H1 (cell line): ENCODE results near the gene BCL2L13. TPM values are rescaled to one million over a fixed set of nuclear protein-coding genes. Genes with fewer than 3 reads are reported as not detected.

Experiments used
- CREB1 ChIP-seq: IDR thresholded peaks from 2 replicates; pipeline ENCODE4 v1.6.1; 2012; ENCODE audit warnings: inconsistent platforms
- polyA plus RNA-seq, 7 experiments: library from polyadenylated mRNA; depleted of rRNA in 3 of 7; stranded (reverse) in 5 of 7; unstranded in 2 of 7; fragments of >200 nt in 5 of 7; fragments of 200-250 nt in 2 of 7; gene quantifications; 1 replicate in 5 of 7; 2 replicates in 1 of 7; 4 replicates in 1 of 7; pipeline versions ENCODE4 v1.2.1 to v1.2.3, GENCODE V29; 2011 to 2013; ENCODE audit warnings: missing spikeins in 2 of 7, mixed read lengths in 2 of 7
- total RNA-seq: library from RNA; stranded (reverse); fragmentation: NEBNext Ultra II Directional; extraction: Animal tissue kit (Norgen Biotek cat#: 25700); gene quantifications from 2 replicates; pipeline ENCODE4 v1.2.1, GENCODE V29; 2021

The BCL2L13 gene
- total and polyA plus RNA-seq, 2 of the 8 experiments (the other 6 are each of a cell fraction or from before 2014, with no cell fraction given), result 20.7 to 35.0 TPM

DNA sequence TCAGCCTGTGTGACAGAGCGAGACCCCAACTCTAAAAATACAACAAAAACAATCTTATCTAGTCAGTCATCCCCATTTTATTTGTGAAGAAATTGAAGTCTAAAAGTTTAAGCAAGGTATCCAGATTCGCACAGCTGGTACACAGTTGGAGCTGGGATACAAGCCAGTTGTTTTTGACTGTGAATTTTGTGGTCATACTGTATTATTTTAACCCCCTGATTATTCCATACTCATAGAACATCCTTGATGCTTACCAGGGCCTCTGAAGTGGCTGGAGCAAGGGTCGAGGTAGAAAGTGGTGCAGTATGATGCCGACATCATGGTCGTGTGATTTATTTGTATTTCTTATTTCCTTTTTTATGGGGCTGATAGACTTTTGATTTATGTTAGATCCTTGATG lies 85.7 kb downstream of the BCL2L13 start (continued):
- TF ChIP-seq CREB1, result no peak
